Ascending aorta (tissue), 2 donors: ENCODE data around the gene CELF4. TPM values are rescaled to one million over a fixed set of nuclear protein-coding genes. Genes with fewer than 3 reads are reported as not detected.

ENCODE experiments used
- DNase-seq, 2 donors: peaks; one replicate each; pipeline ENCODE4 v3.0.0-alpha.2; 2019; ENCODE audit warnings: low spot score in 2 of 2
- H3K27ac ChIP-seq, 2 donors: fragments of 200-600 bp; sonication (generic); one replicate each; pipeline ENCODE4 v1.5.1; 2016 to 2017; ENCODE audit warnings: mild to moderate bottlenecking in 1 of 2
- H3K27me3 ChIP-seq: fragments of 200-600 bp; sonication (generic); one replicate; pipeline ENCODE4 v1.5.1; 2017
- H3K36me3 ChIP-seq, 2 donors: fragments of 200-600 bp; sonication (generic); one replicate each; pipeline ENCODE4 v1.5.1; 2016
- H3K4me1 ChIP-seq, 2 donors: fragments of 200-600 bp; sonication (generic); one replicate each; pipeline ENCODE4 v1.5.1; 2016 to 2017; ENCODE audit warnings: mild to moderate bottlenecking in 1 of 2
- H3K4me3 ChIP-seq, 2 donors: fragments of 200-600 bp; sonication (generic); one replicate each; pipeline ENCODE4 v1.5.1; 2016 to 2017; ENCODE audit warnings: mild to moderate bottlenecking in 1 of 2
- H3K9me3 ChIP-seq, 2 donors: fragments of 200-600 bp; sonication (generic); one replicate each; pipeline ENCODE4 v1.5.1; 2016
- CTCF ChIP-seq, 3 experiments: fragments of 200-600 bp in 2 of 3; fragments of 450-650 bp in 1 of 3; sonication (generic) in 2 of 3; IDR thresholded peaks; one replicate each; pipeline ENCODE4 v1.5.1; 2016 to 2019; ENCODE audit warnings: antibody characterized with exemption in 3 of 3, mild to moderate bottlenecking in 1 of 3, moderate library complexity in 1 of 3
- intact Hi-C: fragments of 100-400 bp; cut with DNase I; formaldehyde crosslinking; loops from one replicate; pipeline ENCODE4 v1.15.1; 2023
- total RNA-seq: library from RNA; depleted of rRNA; stranded (reverse); fragments of >200 nt; gene quantifications from one replicate; pipeline ENCODE4 v1.1.0, GENCODE V29; 2016

Gene CELF4
- total RNA-seq, 1 donor from 2014 or later, result not detected

GRCh38 chr18:37242826-37243560 is 322.6 kb downstream of the CELF4 start:
- no peak for TF ChIP-seq CTCF (IDR thresholded peaks at IDR 0.05)
- Histone ChIP-seq H3K36me3 (no peaks in the 10 kb centered on the region), H3K27ac (no peak overlapping the region), H3K27me3 (no peaks in the 10 kb centered on the region), H3K4me1 (no peaks in the 10 kb centered on the region), H3K4me3 (no peak overlapping the region), H3K9me3 (no peaks in the 10 kb centered on the region)
- intact Hi-C loops, result no loop called here
- no peak for DNase-seq

GRCh38 chr18:37242091-37242490 is 323.5 kb downstream of the CELF4 start:
- Histone ChIP-seq H3K4me1 (no peaks in the 10 kb centered on the region), H3K27me3 (no peaks in the 10 kb centered on the region), H3K9me3 (no peaks in the 10 kb centered on the region), H3K4me3 (no peak overlapping the region), H3K27ac (no peak overlapping the region), H3K36me3 (no peaks in the 10 kb centered on the region)
- TF ChIP-seq CTCF (IDR thresholded peaks at IDR 0.05), result no peak
- intact Hi-C loops, result no loop called here
- DNase-seq, result no peak

- DNase-seq, result no peak
- Histone ChIP-seq H3K4me3 (no peak overlapping the region), H3K36me3 (no peaks in the 10 kb centered on the region), H3K4me1 (no peaks in the 10 kb centered on the region), H3K27me3 (no peaks in the 10 kb centered on the region), H3K9me3 (no peaks in the 10 kb centered on the region), H3K27ac (no peak overlapping the region)
- intact Hi-C loops, result no loop called here
- TF ChIP-seq CTCF (IDR thresholded peaks at IDR 0.05), result no peak
These were observed 327.1 kb downstream of the CELF4 start for GRCh38 chr18:37238282-37239108.

- no peak for TF ChIP-seq CTCF (IDR thresholded peaks at IDR 0.05)
- H3K27ac ChIP-seq, result no peak overlapping the region
- H3K4me1 ChIP-seq, result no peaks in the 10 kb centered on the region
- H3K9me3 ChIP-seq, result no peaks in the 10 kb centered on the region
- no peaks in the 10 kb centered on the region for H3K27me3 ChIP-seq
- no peak overlapping the region for H3K4me3 ChIP-seq
- no peak for DNase-seq
- no peaks in the 10 kb centered on the region for H3K36me3 ChIP-seq
- intact Hi-C loops, result no loop called here
These were observed 330.0 kb downstream of the CELF4 start for GRCh38 chr18:37235583-37235982.

GRCh38 chr18:37231251-37231650 is 334.3 kb downstream of the CELF4 start:
- intact Hi-C loops, result no loop called here

More at GRCh38 chr18:37231251-37231650, 334.3 kb downstream of the CELF4 start:
- no peaks in the 10 kb centered on the region for H3K36me3 ChIP-seq
- H3K27ac ChIP-seq, result no peak overlapping the region
- TF ChIP-seq CTCF (IDR thresholded peaks at IDR 0.05), result no peak
- H3K4me3 ChIP-seq, result no peak overlapping the region
- H3K9me3 ChIP-seq, result no peaks in the 10 kb centered on the region
- H3K27me3 ChIP-seq, result no peaks in the 10 kb centered on the region
- no peaks in the 10 kb centered on the region for H3K4me1 ChIP-seq
- DNase-seq, result no peak
